Activated CD4-positive, alpha-beta T cell treated with anti-CD3 and anti-CD28 coated beads for 24 hours (primary cell): Measurements from ENCODE around the gene NTSR1.
"Not testable (repeated sequence)": the region's sequence is repeated elsewhere in the genome, so short reads cannot be mapped to it uniquely, and the experiment has no call there.

Experiments
- DNase-seq, 2 donors: peaks; one replicate each; pipeline ENCODE4 v3.0.0-alpha.2; 2020; ENCODE audit warnings: low read depth in 2 of 2

NTSR1 gene

DNA sequence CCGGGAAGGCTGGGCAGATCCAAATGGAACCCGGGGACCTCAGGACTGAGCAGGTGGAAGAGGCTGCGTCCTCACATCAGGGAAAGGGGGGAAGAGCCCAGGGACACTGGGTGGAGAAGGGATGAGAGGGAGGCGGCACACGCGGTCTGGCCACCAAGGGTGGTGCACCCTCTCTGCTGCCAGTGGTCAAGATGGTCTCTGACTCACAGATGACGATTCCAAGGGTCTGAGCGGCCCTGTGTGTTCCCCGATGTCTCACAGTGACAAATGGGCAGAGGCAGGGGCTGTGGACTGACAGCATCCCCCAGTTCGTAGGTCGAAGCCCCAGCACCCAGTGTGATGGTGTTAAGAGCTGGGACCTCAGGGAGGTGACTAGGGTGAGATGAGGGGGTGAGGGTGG is 34.3 kb upstream of the NTSR1 start:
- no peak for DNase-seq

DNA sequence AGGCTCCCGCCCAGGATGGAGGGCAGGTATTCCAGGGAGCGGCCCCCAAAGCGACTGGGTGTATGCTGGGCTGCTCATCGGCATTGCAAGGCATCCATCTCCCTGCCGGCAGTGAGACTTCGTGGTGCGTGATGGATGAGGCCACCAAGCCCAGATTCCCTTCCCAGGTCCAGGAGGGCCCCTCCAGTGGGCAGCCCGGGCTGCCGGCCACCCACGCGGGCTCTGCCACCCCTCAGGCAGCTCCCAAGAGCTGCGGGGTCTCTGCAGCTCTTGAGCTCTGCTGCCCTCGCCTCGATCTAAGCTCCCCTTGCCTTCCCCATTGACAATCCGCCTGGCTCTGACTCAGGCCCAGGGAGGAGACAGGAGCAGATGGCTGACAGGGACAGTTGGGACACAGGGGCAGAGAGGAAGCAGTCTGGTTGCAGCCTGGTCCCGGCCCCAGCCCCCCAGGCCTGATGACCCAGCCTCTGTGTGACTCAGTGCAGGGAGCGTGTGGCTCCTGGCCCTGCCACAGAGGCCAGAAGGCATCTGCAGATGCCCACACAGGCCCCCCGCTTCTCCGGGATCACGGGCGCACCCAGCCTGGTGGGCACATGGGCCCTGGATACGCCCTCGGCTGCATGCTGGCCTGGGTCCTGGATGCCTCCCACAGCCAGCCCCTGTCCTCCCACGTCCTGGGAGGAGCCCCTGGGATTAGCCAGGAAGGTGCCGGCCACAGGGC is 33.3 kb upstream of the NTSR1 start:
- DNase-seq: no peak

DNA sequence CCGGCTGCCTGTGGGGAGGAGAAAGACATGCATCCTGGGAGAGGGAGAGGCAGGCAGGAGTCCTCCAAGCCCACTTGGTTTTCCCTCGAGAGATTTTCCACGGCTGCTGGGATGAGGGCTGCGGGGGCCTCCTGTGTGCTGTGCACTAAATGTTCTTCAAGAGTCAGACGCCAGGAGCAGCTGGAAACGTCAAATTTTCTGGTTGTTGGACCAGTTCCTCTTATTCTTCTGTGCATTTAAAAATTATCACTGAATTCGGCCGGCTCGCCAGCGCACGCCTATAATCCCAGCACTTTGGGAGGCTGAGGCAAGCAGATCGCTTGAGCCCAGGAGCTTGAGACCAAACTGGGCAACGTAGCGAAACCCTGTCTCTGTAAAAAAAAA is 32.8 kb upstream of the NTSR1 start:
- no peak for DNase-seq

DNA sequence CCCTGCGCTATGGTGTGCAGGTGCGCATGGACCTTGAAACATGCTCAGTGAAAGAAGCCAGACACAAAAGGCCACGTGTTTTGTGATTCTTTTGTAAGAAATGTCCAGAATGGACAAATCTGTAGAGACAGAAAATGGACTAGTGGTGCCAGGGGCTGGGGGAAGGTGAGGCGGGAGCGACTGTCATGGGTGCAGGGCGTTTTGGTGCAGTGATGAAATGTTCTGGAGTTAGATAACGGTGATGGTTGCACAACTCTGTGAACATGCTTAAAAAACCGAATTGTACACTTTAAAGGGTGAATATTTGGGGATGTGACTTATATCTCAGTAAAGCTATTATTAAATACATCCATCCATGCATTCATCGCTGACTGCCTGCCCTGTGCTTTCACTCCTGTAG is 31.7 kb upstream of the NTSR1 start:
- no peak for DNase-seq

DNA sequence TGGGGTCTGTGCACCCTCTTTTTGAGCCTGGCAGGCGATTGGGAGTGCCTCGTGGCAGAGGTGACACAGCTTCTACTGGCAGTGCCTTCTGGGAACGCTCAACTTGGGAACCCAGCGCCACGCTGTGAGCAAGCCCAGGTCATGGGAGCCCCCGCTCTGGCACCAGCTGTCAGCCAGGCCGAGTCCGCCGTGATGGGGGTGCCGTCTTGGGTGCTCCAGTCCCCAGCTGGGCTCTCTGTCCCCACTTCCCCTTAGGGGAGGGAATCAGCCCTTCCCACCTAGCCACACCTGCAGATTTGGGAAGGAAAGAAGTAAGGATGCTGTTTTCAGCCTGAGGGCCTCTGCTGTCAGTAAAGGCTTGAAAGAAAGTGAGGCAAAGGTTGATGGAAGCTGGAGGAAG is 31.0 kb upstream of the NTSR1 start:
- no peak for DNase-seq

DNA sequence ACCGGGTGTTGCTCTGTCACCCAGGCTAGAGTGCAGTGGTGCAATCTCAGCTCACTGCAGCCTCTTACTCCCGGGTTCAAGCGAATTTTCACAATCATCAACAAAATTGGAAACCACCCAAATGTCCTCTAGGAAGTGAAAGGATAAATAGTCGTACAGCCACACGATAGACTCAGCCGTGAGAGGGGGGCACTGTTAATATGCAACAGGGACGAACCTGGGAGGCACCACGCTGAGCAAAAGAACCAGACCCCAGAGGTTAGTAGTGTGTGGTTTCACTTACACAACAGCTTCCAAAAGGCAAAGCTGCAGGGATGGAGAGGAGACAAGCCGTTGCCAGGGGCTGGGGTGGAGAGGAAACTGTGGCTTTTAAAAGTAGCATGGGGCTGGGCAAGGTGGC is 30.1 kb upstream of the NTSR1 start:
- DNase-seq: no peak

DNA sequence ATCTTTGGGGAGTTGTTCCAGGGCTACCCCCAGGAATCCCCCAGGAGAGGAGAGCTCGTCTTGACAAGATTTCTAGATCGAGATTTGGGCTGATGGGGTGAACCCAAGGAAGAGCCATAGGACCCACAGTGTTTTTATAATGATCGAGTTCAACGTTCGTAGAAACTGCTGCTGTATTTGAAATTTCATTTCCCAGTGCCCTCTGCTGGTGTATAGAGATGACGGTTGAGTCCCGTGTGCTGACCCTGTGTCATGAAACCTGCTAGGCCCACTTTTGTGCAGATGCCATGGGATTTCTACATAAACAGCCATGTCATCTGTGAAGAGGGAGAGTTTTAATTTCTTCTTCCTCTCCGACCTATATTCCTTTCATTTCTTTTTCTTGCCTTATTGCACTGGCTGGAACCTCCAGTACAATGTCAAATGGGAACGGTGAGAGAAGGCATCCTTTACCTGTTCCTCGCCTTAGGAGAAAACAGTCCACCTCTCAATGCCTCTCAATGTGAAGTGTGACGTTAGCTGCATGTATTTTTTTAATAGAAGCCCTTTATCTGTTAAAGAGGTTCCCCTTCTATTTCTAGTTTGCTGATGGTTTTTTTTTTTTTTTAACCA is 28.6 kb upstream of the NTSR1 start:
- DNase-seq: no peak

DNA sequence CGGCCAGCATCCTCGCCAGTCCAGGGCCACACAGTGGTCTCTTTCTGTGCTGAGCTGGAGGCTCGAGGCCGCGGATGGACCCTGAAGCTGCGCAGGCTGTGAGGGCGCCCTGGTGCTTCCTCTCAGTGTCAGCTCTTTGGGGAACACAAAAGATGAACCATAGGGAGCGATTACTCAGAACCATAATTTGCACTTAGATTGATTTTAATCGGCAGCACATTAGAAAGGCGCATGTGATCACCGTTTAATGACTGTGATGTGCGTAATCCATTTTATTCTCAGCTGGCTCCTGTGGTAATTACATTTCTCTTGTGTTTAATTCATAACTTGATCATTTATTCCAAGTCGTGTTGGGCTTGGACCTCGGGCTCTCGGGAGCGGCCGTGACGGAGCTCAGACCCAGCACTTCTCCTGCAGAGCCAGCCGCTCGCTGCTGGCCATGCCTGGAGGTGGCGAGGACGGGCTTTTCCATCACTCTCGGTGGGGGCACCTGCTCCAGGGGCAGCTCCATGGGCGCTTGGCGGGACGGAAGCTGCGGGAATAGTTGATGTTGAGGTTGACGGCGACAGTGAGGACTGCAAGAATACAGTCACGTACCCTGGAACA is 25.6 kb upstream of the NTSR1 start:
- DNase-seq: no peak

DNA sequence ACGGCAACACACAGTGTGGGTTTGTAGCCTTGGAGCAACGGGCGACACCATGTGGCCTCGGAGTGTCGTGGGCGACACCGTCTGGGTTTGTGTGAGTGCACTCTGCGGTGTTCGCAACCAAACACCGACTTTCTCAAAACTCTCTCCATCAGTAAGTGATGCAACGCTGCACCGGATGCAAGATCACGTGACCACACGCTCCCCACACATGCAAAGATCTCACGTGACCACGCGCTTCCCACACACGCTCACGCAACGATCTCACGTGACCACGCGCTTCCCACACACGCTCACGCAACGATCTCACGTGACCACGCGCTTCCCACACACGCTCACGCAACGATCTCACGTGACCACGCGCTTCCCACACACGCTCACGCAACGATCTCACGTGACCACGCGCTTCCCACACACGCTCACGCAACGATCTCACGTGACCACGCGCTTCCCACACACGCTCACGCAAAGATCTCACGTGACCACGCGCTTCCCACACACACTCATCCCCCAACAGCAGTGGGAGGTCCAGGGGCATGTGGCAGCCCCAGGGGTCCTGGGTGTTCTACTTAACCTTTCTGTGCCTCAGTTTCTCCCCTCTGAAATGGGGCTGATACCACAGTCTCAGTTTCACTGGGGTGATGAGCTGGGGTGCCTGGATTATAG is 24.8 kb upstream of the NTSR1 start:
- DNase-seq: not testable (repeated sequence)

DNA sequence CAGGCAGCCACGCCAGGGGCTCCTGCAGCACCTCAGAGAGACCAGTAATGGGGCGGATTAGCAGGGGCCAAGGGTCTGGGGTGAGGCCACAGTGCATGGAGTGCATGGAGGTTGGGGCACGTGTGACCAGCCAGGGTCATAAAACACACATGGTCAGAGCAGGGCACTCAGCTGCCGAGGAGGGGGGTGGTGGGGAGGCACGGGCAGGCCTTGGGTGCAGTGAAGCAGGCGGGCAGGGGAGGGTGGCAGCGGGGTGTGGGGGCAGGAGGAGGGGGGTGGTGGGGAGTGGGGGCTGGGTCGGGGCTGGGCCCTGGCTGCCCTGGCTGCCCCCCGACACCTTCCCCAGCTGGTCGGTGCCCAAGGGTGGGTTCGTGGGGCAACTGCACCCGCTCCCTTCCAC is 23.7 kb upstream of the NTSR1 start:
- no peak for DNase-seq

DNA sequence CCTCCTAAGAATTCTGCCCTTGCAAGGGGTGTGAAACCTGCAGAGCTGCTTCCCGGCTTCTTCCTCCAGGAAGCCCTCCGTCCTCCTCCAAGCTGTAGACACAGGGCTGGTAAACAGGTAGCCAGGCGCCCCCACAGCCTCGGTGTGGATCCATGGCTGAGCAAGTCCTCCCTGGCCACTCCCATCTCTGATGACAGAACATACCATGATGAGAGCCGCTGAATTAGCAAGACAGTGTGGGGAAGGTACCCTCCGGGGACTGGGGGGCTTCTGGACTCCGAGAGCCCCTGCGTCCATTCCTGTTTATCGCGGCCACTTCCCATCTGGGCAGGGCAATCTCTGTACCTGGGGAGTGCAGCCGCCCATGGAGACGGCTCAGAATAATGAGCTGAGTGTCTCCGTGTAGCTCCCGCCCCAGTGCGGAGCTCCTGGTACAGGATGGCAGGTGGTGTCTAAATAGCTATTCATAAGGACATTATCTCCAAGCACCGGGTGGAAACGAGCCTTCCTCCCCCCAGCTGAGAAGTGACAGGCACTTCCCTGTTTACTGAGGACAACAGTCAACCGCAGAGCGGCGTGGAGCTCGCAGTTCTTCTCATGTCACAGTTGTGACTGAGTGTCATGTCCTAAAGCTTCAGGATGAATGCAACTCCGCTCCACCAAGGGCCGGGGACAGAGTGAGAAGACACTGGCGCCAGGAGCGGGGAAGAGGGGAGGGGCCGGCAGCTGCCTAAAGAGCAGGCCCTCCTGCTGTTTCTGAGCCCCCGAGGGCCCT is 22.7 kb upstream of the NTSR1 start:
- DNase-seq: no peak

DNA sequence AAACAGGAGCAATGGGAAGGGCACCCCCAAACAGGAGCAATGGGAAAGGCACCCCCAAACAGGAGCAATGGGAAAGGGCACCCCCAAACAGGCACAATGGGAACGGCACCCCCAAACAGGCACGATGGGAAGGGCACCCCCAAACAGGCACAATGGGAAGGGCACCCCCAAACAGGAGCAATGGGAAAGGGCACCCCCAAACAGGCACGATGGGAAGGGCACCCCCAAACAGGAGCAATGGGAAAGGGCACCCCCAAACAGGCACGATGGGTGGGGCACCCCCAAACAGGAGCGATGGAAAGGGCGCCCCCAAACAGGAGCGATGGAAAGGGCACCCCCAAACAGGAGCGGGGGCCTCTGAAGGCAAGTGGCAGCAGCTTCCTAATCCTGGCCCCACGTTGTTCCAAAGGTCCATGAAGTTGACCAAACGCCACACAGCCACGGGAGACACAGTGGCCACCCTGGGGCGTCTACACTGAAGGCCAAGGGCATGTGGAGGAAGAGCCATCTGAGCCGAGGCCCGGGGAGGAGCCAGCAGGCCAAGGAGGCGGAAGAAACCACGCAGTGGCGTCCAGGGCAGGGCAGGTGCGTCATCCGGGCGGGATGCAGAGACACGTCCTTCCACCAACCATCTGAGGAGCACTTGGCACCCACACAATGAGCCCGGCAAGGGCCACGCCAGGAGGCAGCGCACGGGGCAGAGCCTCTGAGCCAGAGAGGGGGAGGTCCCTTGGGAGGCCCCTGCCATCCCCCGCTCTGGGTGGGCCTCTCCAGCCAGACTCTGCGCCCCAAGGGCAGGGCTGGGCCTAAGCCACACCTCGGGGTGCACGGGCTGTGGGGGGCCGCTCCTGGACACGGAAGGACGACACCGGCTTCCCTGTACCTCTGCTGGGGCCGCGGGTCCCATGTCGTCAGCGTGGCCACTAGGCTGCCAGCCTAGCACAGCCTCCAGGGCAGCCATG is 21.5 kb upstream of the NTSR1 start:
- DNase-seq: no peak

DNA sequence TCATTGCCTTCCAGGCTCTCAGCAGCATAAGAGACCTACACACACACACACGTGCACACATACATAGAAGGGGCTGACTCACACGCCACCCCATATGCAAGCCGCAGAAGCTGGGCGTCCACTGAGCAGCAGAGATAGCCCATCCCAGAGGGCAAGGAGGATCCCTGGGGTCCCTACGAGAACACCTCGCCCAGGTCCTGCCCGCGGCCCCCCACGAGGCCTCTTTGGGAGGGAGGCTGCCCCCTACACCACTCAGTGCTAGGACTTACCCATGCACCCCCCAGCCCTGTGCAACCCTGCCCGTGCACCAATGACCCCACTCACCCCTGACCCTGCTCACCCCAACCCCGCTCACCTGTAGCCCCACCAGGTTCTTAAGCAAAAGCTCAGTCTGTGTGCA is 20.6 kb upstream of the NTSR1 start:
- DNase-seq: no peak

DNA sequence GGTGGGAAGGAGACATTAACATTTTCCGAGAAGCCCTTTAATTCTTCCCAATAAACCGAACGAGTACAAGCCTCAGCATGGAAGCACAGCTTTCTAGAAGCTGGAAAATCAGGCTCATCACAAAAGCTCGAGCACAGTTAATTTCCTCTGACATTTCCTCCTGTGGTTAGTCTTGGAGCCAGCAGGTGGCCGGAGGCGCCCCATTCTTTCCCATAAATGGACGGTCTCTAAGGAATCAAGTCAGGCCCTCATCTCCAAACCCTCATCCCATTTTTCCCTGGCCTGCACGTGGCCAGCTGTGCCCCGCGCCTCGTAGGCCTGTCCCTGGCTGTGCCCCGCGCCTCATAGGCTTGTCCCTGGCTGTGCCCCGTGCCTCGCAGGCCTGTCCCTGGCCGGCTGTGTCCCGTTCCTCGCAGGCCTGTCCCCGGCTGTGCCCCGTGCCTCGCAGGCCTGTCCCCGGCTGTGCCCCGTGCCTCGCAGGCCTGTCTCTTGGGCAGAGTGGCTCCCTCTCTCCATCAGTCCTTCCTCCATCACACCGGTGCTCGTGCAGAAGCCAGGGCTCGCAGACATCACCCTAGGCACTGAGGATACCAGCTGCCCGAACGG is 19.7 kb upstream of the NTSR1 start:
- no peak for DNase-seq

DNA sequence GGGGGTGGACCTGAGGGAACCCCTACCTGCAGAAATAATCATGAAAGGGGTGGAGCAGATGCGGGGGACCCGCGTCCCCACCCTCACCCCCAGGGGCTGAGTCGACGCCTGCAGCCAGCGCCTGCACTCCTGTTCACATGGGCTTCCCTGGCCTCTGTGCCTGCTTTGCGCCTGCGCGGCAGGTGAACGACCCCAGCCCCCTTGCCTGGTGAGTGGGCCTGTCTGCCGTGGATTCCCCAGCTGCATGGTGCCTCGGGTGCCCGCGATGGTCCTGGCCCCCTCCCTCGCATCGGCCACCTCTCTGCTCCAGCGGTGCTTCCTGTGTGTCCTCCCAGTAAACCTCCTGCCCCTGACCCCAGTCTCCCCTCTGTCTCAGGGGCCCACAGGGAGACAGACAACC is 18.8 kb upstream of the NTSR1 start:
- no peak for DNase-seq

DNA sequence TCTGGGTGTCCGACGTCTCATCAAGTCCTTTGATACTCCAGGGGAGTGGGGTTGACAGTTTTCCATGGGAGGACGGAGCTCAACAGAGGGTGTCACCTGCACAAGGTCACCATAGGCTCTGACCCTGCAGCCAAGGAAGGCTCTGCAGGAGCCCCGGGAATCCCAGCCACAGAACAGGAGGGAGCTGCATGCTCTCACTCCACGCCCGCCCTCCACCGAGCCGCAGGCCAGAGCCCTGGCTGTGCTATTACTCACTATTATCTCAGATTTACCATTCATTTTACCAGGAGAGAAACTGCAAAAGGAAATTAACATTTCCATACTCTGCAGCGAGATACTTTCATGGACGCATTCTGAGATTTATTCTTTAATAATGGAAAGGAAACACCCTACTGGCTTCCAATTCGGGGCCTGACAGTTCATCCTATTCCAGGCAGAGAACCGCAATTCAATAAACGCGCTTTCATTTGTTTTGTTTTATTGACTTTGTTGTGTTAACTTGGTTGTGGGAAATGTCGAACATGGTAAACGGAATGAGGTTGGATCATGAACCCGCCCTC is 18.3 kb upstream of the NTSR1 start:
- no peak for DNase-seq

DNA sequence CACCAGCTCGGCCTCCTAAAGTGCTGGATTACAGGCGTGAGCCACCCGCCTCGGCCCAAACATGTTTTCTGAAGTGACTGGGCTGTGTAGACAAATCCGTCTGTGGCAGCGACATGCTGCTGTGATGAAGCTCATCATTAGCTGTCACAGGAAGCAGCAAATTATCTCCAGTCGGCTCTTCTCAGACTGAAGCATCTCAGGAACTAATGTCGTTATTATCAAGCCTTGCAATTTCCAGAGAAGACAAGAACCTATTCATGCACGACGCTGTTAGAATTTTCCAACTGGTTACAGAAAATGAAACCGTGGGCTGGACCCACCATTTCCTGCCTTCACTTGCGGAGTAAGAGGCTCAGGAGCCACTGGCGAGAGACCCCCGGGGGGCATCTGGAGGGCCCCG is 17.1 kb upstream of the NTSR1 start:
- DNase-seq: no peak

DNA sequence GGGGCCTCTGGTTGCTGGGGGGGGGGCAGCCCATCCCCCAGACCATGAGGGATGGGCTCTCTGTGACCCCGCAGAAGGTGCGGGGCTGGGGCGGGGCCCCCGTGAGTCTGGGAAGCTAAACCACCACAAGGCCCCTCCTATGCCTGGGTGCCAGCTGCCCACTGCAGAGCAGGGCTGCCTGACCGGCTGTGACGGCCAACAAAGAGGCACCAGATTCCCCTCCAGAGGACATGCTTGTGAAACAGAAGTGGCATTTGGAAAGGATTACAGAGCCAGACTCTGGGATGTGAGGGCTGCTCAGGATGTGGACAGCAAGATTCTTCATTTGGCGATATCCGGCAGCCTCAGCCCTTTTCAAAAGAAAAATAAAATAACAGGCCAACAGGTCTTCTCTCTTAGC is 16.5 kb upstream of the NTSR1 start:
- DNase-seq: no peak

DNA sequence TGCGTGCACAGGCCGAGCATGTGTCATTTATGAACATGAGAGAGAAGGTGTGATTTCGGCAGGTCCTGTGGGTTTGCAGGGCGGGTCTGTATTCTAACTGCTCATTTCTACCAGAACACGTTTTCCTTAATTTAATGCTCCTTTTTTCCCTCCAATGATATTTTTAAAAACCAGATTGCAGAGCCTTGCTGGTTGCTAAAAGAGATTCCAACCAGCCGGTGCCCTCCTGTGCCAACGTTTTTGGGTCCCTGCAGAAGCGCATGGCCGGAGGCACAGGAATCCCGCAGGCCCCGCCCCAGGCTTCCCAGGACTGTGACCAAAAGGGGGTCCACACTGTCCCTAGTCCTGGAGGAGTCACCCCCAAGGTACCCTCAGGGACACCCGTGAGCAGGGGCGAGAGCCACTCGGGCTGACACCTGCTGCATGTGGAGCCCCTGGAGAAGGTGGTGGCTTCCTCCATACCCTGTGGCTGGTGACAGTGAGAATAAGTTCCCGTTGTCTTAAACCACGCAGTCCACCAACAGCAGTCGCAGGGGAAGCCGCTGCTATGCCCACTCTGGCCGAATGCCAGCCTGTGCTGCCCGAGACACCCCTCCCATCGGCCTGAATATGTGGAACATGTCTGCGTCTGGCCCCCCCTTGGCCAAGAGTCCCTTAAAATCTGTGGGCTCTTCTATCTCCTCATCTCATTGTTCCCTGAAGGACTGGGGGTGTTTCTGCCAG is 15.7 kb upstream of the NTSR1 start:
- DNase-seq: no peak

DNA sequence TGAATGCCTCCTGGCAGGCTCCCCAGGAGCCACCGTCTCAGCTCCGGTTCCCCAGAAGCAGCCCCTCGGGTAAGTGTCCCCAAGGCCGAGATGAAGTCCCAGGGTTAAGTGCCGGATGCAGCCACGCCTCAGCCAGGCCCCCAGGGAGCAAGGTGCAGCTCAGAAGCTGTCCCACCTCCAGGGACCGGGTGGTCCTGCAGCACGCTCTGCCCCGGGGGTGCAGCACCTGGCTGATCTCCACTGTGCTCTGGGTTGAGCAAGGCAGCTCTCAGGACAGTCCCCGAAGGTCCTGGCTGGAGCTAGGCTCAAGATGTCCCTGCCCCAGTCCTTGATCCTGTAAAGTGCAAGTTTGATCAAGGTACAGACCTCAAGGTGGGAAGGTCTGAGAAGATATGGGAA is 15.1 kb upstream of the NTSR1 start:
- DNase-seq: no peak
